ENCODE data around the gene ANTXR1.

The ANTXR1 gene

DNA sequence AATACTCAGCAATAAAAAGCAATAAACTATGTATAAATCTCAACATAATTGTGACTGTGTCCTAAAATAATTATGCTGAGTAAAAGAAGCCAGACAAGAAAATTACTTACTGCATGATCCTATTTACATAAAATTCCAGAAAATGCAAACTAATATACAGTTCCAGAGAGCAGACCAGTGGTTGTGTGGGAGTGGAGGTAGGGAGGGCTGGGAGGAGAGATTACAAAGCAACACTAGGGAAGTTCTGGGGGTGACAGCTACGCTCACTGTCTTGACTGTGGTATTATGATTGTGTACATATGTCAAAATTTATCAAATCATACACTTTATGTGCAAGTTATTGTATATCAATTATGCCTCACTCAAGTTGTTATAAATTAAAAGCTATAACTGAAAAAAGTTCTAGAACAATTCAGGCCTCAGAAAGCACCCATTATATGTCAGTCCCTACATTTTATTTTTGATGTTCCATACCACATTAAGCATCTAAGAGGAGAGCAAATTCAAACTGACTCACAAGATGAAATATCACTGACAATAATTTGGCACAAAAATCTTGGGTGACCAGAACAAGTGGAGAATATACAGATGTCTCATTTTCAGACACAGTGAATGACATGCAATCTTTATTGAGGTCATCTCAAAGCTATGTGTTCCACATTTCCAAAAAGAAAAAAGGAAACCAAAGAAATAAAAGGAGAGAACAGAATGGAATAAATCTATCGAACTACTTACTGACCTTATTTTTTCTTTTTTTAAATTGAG is 85.1 kb downstream of the ANTXR1 start:
- no peak for DNase-seq (ENCODE audit: low read depth)
- TF ChIP-seq, protein P1, sequence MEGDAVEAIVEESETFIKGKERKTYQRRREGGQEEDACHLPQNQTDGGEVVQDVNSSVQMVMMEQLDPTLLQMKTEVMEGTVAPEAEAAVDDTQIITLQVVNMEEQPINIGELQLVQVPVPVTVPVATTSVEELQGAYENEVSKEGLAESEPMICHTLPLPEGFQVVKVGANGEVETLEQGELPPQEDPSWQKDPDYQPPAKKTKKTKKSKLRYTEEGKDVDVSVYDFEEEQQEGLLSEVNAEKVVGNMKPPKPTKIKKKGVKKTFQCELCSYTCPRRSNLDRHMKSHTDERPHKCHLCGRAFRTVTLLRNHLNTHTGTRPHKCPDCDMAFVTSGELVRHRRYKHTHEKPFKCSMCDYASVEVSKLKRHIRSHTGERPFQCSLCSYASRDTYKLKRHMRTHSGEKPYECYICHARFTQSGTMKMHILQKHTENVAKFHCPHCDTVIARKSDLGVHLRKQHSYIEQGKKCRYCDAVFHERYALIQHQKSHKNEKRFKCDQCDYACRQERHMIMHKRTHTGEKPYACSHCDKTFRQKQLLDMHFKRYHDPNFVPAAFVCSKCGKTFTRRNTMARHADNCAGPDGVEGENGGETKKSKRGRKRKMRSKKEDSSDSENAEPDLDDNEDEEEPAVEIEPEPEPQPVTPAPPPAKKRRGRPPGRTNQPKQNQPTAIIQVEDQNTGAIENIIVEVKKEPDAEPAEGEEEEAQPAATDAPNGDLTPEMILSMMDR (IDR thresholded peaks at IDR 0.05; ENCODE audit: insufficient read depth, low read depth, low read length, missing control alignments): no peak

DNA sequence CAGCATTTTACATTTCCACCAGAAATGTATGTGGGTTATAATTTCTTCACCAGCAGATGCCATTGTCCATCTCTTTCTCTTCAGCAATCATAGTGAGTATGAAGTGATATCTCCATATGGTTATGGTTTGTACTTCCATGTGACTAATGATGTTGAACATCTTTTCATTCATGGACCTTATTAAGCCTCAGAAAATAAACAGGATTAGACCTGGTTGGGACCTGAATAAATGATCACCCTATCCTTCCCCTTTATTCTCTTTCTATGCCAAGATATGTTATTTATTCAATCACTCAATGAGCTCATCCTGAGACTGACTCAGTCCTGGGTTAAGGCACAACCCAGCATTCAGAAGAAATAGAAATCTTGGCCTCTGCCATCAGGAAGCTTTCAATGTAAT is 86.6 kb downstream of the ANTXR1 start:
- H3K4me3 ChIP-seq (ENCODE audit: low read length): no peak overlapping the region
- TF ChIP-seq, protein P1 (IDR thresholded peaks at IDR 0.05; ENCODE audit: insufficient read depth, low read depth, low read length, missing control alignments): no peak
- peak; percentile 53 for DNase-seq (ENCODE audit: low read depth)

More for the DNA sequence above, 85.1 kb downstream of the ANTXR1 start:
- H3K4me3 ChIP-seq (ENCODE audit: low read length): no peak overlapping the region

DNA sequence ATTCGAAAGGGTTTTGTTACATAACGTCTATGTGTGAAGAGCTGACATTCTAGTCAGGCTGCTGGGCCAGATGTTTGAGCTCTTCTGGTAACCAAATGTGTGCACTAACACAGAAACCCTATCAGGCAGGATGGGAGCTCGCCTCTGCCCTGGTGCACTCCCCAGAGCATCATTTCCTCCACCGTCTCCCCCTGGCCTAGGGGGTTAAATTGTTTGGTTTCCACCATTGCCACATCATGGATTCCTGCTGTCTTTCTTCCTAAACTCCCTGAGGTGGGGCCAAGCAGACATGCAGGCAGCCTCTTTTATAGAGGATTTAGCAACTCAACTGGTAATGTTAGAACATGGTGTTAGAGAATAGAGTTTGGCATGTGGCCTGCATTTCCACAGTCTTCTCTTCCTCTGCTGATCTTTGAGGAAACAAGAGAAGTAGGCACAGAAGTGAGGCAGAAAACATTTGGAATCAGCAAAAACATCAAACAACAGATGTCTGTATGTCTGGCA is 87.3 kb downstream of the ANTXR1 start:
- DNase-seq (ENCODE audit: low read depth): no peak
- TF ChIP-seq, protein P1 (IDR thresholded peaks at IDR 0.05; ENCODE audit: insufficient read depth, low read depth, low read length, missing control alignments): no peak
- H3K4me3 ChIP-seq (ENCODE audit: low read length): no peak overlapping the region

DNA sequence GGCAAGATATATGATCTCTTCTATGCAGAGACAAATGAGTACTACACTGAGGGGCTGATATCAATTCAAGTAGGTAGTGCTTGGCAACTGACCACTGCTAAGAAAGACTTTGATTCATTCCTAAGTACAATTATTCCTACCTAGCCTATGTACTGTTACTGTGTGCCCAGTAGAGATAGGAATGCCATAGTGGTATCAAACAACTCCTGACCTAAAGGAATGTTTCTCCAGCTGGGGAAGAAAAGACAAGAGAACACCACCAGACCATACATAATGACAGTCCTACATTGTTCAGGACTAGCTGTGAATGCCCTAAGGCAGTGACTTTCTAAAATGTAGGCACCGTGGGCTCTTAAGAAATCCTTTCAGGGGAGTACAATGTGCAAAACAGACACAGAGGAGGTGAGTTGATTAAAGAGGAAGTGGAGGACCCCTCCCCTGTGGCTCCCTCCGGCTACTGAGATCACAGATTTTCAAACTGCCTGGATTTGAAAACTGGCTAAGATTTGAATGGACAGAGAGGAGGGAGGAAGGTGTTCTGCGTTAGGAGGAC is 89.1 kb downstream of the ANTXR1 start:
- no peak overlapping the region for H3K4me3 ChIP-seq (ENCODE audit: low read length)
- TF ChIP-seq, protein P1 (IDR thresholded peaks at IDR 0.05; ENCODE audit: insufficient read depth, low read depth, low read length, missing control alignments): no peak
- DNase-seq (ENCODE audit: low read depth): no peak

DNA sequence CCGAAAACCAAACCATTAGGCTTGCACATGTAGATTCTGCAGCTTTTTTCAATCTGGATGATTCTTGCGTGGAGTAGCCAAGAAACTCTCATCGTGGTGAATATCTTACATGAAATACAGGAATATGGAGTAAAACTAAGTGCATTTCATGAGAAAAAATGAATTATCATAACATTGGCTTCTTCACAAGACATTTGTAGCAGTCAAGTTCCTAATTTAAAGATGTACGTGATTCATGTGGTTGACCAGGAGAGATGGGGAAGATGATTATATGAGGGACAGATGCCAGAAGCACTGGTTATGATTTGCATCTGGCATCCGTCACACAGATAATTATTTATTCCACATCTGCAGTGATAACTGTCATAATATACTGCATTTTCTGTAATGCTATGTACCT is 90.4 kb downstream of the ANTXR1 start:
- H3K4me3 ChIP-seq (ENCODE audit: low read length): no peak overlapping the region
- TF ChIP-seq, protein P1 (IDR thresholded peaks at IDR 0.05; ENCODE audit: insufficient read depth, low read depth, low read length, missing control alignments): no peak
- DNase-seq (ENCODE audit: low read depth): no peak

DNA sequence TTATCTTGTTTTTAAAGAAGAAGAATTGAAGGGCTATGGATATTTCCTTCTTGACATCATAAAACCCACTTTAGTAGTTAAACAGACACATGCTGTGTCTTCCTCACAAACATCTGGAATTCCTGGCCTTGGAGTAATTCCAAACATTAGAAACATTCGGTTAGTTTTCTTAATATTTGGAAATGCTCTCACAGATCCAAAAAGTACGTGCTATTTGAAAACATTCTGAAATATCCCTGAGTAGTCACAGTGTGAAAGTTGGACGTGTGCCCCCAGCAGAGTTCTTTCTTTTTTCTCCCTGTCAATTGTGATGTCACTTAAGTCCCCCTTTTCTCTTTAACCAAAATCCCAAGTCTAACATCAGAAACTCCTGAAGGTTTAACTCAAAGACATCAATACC is 91.3 kb downstream of the ANTXR1 start:
- DNase-seq (ENCODE audit: low read depth): no peak
- no peak overlapping the region for H3K4me3 ChIP-seq (ENCODE audit: low read length)
- TF ChIP-seq, protein P1 (IDR thresholded peaks at IDR 0.05; ENCODE audit: insufficient read depth, low read depth, low read length, missing control alignments): no peak

Data from epithelial cell of esophagus (primary cell).